HG03521 (cell line): ENCODE data around the gene EPB41L3.

Source experiments
- ATAC-seq: cut with Tn5 transposase; IDR thresholded peaks from one replicate; pipeline ENCODE4 v1.9.1; 2021; ENCODE audit warnings: mild to moderate bottlenecking, moderate library complexity; ENCODE audit not compliant: unreplicated experiment

EPB41L3 gene

DNA sequence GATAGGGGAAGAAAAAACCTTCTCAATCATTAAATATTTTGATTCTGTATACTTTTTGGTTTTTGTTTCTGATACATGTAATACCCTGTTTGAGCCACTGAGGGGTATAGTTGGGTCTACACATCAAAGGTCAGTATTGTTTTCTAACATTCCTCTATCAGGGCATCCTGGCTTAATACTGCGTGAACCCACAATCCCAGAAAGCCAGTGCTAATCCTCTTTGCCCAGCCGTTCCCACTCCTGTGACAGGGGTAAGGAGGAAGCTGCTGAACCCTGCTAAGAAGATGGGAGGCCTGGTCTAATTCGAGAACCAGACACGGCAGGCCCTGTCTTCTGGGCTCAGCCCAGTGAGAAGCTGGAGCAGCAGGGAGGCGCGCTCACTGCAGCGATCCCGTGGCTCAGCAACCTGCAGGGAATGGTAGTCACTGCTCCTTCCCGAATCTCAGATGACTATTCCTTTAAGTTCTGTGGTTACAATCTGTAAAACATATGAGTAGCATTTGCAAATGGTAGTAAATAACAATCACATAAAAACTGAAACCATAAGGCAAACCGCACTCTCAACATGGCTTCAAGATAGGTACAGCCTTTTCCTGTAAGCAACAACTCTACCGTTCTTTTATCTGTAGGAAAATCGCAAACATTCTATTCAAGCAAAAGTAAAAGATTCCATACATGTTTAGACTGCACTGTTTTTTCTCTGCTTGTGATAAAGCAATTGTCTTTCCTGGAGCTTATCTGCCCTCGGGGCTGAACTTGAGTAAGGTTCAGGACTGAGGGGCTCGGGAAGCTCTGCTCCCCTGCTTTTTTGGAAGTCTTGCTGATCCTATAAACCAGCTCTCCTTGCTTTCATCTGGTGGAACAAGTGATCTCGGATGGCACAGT is 87.0 kb downstream of the EPB41L3 start:
- peak; percentile 90 for ATAC-seq

DNA sequence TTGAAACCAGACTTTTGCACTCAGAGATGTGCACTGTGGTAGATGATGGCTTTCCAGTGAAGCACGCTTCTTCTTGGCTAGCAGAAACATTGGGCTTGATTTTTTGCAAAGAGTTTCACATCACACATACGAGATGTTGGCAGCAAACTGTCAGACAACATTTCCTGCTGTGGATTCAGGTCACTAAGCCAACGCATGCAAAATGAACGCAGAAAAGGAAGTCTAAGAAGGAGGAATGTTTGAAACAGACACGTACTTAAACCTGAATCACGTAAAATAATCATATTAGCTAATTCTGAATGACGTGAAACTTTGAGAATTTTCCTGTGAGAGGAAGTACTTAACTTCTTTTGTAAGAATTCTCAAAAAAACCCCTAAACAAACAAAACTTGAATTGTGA is 88.1 kb downstream of the EPB41L3 start:
- ATAC-seq: no peak

DNA sequence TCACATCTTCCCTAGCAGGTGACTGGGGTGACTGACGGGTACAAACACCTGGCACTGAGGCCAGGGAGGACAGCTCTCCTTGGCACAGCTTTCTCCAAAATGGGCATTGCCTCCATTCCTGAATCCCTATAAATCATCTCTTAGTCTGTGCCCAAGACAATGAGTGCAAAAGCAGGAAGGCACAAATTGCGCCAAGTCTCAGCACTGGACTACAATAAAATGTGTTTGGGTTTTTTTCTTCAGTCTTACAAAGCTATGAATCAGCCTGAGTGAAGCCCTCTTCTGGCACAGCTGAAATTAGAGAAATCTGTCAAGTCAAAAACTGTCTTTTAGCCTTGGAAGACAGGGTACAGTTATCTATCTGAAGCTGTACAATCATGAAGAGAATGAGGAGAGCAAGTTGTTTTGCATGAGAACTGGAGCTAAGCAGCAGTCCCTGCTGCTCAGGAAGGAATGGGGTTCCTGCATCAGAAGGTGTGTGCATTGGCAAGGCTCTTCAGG is 90.8 kb downstream of the EPB41L3 start:
- ATAC-seq: no peak

DNA sequence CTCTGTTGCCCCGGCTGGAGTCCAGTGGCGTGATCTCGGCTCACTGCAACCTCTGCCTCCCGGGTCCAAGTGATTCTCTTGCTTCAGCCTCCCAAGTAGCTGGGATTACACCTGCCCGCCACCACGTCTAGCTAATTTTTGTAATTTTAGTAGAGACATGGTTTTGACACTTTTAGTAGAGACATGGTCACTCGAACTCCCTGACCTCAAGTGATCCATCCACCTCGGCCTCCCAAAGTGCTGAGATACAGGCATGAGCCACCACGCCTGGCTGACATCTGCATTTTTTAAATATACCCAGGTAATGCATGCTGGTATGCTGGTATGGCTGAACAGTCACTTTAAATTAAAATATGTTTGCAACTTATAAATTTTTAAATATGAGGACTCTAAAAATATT is 91.9 kb downstream of the EPB41L3 start:
- no peak for ATAC-seq

DNA sequence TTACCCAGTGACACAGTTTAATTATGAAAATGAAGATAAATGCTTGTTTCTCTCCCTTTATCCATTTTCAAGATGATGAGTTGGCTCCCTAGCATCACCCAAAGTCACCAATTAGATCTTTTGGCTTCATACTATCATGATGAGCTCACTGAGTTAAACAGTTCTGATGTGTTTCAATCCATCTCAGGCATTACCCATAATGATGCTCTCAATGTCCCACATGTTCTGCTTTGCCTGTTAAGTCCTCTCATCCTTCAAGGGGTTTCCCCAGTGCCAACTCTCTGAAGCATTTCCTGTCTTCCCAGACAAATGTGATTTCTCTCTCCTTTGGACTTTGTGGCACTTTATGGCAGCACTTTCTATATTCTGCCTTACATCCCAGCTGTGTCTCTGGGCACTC is 92.6 kb downstream of the EPB41L3 start:
- no peak for ATAC-seq

DNA sequence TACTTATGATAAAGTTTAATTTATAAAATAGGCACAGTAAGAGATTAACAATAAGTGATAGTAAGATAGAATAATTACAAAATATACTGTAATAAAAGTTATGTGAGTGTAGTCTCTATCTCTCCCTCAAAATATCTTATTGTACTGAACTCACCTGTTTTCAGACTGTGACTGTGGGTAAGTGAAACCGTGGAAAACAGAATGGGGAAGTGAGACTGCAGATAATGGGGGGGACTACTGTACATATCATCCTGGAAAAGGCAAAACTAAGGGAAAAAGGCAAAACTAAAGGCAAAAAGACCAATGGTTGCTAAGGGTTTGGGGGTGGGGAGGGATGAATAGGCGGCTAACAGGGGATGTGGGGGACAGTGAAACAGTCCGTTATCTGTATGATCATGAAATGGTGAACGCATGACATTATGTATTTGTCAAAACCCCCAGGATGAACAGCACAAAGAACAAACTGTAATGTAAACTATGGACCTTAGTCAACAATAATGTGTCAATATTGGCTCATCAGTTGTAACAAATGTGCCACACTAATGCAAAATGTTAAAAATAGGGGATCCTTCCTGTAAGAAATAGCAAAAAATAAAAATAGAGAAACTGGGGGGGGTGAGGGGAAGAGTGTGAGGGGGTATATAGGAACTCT is 93.8 kb downstream of the EPB41L3 start:
- ATAC-seq: no peak

DNA sequence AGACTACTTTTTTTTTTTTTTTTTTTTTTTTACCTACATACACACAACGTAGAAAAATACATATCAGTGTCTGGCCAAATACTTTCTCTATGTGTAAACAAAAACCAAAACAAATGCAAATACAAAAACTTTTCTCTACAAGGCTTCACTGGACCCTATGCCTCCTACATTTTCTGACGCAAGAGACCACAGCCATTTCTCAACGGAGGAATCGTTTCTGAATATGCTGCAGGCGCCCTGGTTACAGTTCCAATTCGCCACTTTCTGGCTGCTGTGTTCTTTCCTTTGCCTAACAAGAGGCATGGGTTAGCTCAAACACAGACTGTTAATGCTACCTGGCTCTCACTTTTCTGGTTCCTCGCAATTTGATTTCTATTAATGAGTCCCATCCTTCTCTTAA is 96.4 kb downstream of the EPB41L3 start:
- ATAC-seq: no peak

DNA sequence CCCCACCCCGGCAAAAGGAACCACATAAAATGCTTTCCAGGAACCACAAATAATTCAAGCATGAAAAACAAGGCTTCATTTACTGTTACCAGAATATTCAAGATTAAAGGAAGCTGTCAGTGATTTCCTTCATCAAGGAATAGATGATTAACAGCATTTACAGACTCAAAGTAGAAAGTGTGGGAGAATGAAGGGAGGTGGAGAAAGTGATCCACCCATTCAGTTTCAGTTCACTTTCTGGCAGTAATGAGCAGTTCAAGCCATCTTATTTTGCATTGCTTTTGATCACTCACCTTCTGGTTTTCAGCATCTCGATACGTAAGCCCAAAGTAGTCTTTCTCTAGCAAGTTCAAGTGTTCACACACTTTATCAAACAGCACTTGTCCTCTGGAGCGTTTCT is 99.0 kb downstream of the EPB41L3 start:
- ATAC-seq: no peak

DNA sequence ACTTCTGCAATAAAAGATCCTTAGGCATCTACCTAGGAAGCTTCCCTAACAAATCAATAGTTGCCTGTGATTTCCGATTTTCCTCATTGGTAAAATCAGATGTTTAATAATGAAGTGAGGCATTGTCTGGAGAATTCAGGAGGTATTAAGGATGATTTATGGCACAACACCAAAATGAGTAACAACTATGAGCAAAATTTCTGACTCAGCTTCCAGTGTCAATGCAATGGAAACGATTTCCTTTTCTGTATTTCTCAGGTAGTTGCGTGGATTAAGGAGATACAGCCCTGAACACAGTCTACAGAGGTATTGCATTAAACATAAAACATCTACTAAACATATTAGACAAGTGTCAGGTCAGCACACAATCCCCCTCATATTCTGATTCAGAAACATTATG is 99.5 kb downstream of the EPB41L3 start:
- ATAC-seq: no peak

DNA sequence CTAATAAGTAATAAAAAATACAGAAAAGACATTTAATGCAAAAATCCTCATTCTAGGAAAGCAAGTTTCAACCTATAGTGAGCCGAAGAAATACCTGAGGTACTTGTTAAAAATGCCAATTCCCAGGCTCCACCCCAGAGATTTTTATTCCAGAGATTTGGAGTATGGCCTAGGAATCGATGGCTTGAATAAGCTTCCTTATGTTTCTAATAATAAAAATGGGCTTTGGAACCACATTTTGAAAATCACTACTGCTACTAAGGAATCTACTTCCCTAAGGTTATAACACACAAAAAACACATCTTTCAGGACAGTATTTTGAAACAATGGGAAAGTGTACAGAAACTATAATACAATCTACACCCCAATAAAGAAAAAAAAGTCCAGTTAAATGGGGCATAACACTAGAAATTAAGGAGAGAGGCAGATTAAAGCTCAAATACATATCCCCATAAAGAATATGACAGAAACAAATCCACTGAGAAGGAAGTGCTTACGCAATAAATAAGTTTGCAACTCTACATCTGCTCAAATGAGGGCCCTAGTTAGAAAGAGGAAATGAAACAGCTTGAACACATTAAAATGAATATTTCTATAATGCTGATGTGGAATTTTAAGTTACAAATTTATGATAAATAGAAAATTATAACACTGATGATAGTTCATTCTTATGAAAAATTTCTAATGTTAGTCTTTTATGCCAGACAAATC is 103.7 kb downstream of the EPB41L3 start:
- no peak for ATAC-seq

DNA sequence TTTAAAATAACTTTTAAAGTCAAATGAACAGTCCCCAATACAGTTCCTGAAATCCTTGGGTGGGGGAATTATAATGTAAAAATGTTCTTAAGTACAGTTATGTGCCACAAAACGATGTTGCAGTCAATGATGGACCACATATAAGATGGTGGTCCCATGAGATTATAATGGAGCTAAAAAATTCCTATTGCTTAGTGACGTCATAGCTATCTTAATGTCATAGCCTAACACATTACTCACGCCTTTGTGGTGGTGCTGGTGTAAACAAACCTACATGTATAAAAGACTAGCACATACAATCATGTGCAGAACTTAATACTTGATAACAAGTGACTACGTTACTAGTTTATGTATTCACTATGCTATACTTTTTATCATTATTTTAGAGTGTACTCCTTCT is 109.4 kb downstream of the EPB41L3 start:
- no peak for ATAC-seq

DNA sequence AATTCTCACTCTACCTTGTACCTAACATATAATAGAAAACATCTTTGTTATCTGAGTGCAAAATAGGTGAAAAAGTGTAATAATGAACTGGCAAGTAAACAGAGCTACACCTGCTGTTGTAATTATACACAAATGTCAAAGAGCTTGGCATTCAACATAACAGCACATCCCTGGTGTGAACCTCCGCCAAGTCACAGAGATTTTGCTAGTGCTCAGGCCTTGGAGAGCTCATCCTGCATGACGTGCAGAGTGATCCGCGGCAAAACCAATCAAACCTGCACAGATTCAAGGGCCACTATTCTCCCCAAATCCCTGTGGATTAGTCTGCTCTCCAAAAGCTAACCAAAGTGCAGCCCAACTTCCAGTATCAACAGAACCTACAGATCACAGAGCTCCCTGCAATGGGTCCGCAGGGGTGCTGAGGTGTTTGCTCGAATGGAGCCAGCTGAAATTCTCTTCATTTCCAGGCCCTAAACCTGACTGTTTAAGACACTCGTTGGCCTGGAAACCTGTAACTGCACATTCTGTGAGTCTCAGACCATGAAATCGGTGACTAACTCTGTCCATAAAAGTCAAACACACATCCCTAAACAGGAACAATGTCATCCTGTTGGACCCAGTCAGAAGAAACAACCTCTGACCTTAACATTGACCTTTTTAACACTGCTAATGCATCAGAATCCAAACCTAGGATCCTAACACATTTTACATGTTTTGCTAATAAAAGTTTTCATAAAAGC is 111.8 kb downstream of the EPB41L3 start:
- ATAC-seq: no peak

DNA sequence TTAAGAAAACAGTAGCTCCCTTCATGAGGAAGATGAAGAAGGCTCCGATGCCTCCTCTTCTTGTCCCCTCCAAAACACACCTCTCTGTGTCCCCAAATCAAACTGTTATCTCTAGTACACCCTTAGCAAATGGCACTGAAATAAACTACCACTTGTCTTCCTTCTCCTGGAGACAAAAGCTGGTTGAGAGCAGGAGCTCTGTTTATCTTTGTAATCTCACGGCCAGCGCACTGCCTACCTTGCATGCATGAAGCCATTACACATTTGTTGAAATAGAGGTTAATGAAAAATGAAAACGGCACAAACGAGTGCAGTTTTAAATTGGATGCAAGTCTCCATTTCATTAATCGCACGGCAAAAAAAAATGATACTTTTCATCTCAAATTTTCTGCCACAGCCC is 113.7 kb downstream of the EPB41L3 start:
- no peak for ATAC-seq

DNA sequence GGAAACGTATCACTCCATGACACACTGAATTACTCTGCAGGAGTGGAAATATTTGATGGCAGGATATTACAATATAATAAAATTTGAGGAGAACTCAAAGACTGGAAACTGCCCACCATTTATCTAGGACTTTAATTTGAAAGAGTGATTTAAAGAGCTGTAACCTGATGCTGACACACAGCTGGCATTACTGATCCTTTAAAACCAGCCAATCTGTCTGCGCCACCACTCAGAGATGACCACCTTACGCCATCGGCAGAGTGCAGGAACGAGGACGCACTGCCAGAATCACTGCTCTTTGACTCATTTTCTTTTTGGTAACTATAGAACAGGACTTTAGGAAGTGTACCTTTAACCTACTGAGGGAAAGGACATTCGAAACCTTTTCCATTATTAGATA is 114.1 kb downstream of the EPB41L3 start:
- no peak for ATAC-seq

DNA sequence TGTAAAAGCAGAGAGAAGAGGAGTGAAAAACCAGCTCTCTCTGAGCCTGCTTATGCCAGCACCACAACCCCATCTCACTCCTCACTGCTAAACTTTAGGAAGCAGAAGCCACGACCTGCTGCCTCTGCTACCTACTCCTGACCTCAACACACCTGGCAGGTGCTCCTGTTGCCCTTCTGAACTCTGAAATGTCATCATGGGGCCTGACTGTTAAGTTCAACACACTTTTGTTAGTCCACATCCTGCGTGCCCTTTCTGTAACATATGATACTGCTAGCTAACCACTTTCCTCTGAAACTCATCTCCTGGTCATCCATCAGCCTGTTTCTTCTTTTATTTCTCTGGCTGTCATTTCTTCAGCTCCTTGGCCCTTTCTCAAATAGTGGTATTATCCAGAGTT is 118.1 kb downstream of the EPB41L3 start:
- no peak for ATAC-seq

DNA sequence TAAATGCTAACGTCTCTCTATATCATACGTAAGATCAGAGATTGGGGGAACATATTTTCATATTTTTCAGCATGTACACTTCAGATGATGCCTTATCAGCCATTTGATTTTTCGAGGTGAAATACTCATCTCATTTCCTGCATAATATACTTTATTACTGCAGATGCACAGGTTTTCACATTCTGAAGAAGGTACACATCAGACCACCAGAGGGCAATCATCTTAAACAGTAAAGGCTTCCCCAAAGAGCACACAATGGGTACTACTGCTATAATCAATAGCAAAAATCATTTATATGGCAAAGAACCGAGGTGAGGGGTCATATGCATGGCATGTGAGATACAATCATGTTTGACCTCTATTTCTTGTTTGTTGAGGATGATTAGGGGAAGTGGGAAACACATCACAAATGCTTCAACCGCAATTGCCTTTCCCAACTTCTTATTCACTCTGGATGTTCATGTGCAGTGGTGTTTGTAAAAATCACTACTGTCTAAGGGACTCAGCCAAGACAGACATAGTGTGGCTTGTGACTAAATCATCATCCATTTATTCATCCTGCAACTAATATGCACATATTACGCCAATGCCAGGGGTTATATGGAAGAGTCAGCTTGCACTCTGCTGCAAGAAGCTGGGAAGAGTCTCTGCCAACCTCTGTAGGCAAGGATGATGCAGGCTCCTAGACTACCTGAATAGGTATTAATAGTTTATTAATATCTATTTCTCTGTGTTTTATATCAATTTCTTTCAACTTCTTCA is 118.7 kb downstream of the EPB41L3 start:
- no peak for ATAC-seq

DNA sequence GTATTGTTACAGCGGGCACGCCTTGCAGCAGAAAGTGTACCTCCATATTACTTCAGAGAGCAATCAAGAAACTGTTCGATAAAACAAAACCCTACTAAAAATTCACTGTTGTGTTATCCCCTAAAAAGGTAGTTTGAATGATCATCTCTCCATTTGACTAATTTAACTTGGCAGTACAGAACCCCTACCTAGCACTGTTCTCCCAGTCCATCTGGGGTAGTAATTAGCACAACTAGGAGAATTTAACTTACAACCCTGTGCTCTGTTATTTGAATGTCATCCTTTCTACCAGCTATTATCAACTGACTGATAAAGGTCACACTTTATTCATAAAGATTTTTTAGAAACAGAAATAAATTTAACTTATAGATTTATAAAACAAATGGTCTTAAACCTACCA is 121.2 kb downstream of the EPB41L3 start:
- ATAC-seq: no peak

DNA sequence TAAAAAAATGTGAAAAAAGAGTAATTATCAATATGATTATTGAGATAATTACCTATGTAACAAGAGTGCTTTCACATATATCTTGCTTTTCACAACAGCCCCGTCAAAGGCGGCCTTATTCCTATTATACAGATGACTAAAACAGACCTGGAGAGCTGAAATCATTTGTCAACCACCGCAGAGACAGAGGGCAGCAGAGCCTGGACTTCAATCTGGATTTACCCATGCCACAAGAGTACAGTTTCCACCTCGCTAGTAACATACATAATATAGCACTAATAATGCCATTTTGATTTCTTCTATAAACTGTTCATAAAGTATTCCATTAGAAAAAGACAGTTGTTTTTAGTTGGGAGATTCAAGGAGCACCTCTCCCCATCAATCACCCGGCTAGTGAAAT is 121.8 kb downstream of the EPB41L3 start:
- no peak for ATAC-seq

DNA sequence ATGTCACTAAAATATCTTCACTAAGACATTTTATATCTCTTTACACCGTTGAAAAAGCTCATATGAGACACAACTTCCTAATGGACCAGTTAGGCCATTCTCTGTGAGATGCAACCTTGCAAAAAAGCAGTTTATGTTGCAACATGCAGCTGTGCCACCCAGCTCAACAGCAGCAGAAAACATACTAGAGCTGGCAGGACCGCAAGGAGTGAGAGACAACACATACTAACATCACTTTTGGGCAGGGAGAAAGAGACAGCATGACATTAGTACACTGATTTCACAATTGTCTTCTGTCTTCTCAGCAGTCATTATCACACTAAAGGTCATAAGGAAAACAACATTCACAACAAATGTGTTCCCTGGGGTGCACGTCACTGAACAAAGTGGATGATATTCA is 122.9 kb downstream of the EPB41L3 start:
- ATAC-seq: no peak

DNA sequence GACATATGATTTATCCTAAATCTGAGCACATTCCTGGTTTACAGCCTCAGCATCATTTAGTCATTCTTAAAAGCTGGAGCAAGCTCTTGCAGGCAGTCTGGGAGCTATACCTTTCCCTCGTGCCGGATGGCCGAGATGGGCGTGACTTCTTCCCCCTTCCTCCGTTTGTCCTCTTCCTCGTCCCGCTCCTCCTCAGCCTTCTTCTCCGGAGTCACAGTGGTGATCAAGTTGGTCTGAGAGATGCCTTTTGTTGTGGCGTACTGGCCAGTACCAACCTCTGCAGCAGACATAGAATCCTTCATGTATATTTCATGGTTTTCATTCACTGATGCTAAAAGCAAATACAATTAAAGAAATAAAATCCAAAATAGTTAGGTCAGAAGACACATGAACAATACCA is 124.2 kb downstream of the EPB41L3 start:
- no peak for ATAC-seq
